A549 (cell line): Measurements from ENCODE around the gene THOC2. TPM values are rescaled to one million over a fixed set of nuclear protein-coding genes. Genes with fewer than 3 reads are reported as not detected.
A peak's percentile ranks its signal among the peaks of the same experiment; 100 is the strongest.
"Not testable (repeated sequence)": the region's sequence is repeated elsewhere in the genome, so short reads cannot be mapped to it uniquely, and the experiment has no call there.

Experiments used
- ATAC-seq, 2 experiments: fragments of 200-7000 bp in 1 of 2; fragments of >200 bp in 1 of 2; cut with Nextera tagmentation in 1 of 2; cut with Tn5 transposase in 1 of 2; 3 replicates each; pipeline versions ENCODE4 v1.8.0 to v1.9.1; 2018 to 2020; ENCODE audit warnings: mild to moderate bottlenecking in 1 of 2, moderate library complexity in 1 of 2
- CTCF ChIA-PET: fragments of 300-600 bp; sonication (Branson Sonifier 250); formaldehyde crosslinking; extraction: SDS; loops from one replicate; lab custom pipeline; 2021; ENCODE audit warnings: antibody characterized with exemption, inconsistent platforms; lab: Yijun Ruan, JAX
- POLR2A ChIA-PET: fragments of 350-600 bp; formaldehyde crosslinking; extraction: SDS; loops from one replicate; lab custom pipeline; 2021; ENCODE audit warnings: antibody characterized with exemption, inconsistent platforms; lab: Yijun Ruan, JAX
- DNase-seq, 2 experiments: peaks; one replicate each; pipeline versions ENCODE4 v3.0.0 to v3.0.0-alpha.2; 2011 to 2016; ENCODE audit warnings: low read depth in 1 of 2, low spot score in 1 of 2
- FAIRE-seq: peaks from 2 replicates; lab custom pipeline; 2011; peaks lifted over from hg19 to GRCh38; lab: Jason Lieb, UNC
- H3K27ac ChIP-seq, 2 experiments: fragments of >200 bp; sonication (Bioruptor Twin); formaldehyde crosslinking; 3 replicates each; pipeline ENCODE4 v1.5.1; 2016 to 2017
- H3K4me1 ChIP-seq: fragments of >200 bp; sonication (Bioruptor Twin); formaldehyde crosslinking; 3 replicates; pipeline ENCODE4 v1.6.1; 2016
- H3K4me2 ChIP-seq: fragments of >200 bp; sonication (Bioruptor Twin); formaldehyde crosslinking; 3 replicates; pipeline ENCODE4 v1.6.1; 2016
- H3K4me3 ChIP-seq: fragments of >200 bp; sonication (Bioruptor Twin); formaldehyde crosslinking; 3 replicates; pipeline ENCODE4 v1.5.1; 2016
- H3K9me3 ChIP-seq: fragments of >200 bp; sonication (Bioruptor Twin); formaldehyde crosslinking; 3 replicates; pipeline ENCODE4 v1.6.1; 2016
- EHMT2 ChIP-seq: fragments of 200-600 bp; sonication (generic); IDR thresholded peaks from 2 replicates; pipeline ENCODE4 v1.6.1; 2016; ENCODE audit warnings: antibody characterized with exemption, low read depth, mild to moderate bottlenecking, moderate library complexity
- FOSL2 ChIP-seq, 2 experiments: fragments of 450-650 bp in 1 of 2; fragments of >200 bp in 1 of 2; sonication (Bioruptor Twin) in 1 of 2; formaldehyde crosslinking; IDR thresholded peaks; 2 replicates each; pipeline versions ENCODE4 v1.5.0 to v1.6.1; 2016 to 2020; ENCODE audit warnings: mild to moderate bottlenecking in 1 of 2, moderate library complexity in 1 of 2
- HOXB13 ChIP-seq: fragments of 250-450 bp; sonication (Bioruptor Pico); IDR thresholded peaks from 2 replicates; pipeline ENCODE4 v1.5.0; 2020; ENCODE audit warnings: low read depth, mild to moderate bottlenecking, moderate library complexity
- MAFK ChIP-seq: fragments of 450-650 bp; IDR thresholded peaks from 2 replicates; pipeline ENCODE4 v1.6.1; 2014; ENCODE audit not compliant: partially characterized antibody
- RCOR1 ChIP-seq: fragments of 150-350 bp; IDR thresholded peaks from 2 replicates; pipeline ENCODE4 v1.6.1; 2014; ENCODE audit warnings: antibody characterized with exemption, low read length, low read depth
- SMC3 ChIP-seq: fragments of >200 bp; sonication (Bioruptor Twin); formaldehyde crosslinking; IDR thresholded peaks from 3 replicates; pipeline ENCODE4 v1.6.1; 2018; ENCODE audit warnings: inconsistent platforms
- whole genome bisulfite sequencing: methylation state at CpG from one replicate; pipeline ENCODE4 v1.1.6; 2017; ENCODE audit errors: missing lambda C conversion rate; 5-methylcytosine and 5-hydroxymethylcytosine counted together
- polyA plus RNA-seq, 4 experiments: library from polyadenylated mRNA; depleted of rRNA in 3 of 4; stranded (reverse); fragments of >200 nt; fragmentation: RNase III in 1 of 4; extraction: RNeasy Plus Mini Kit Qiagen cat#74134 plus additional on column Dnase treatment in 1 of 4; gene quantifications; 2 replicates in 3 of 4; 3 replicates in 1 of 4; pipeline ENCODE4 v1.2.3, GENCODE V29; 2011 to 2017

Gene THOC2
- polyA plus RNA-seq, 2 of the 4 experiments (the other 2 are of a cell fraction), result 62.0 to 155 TPM

DNA sequence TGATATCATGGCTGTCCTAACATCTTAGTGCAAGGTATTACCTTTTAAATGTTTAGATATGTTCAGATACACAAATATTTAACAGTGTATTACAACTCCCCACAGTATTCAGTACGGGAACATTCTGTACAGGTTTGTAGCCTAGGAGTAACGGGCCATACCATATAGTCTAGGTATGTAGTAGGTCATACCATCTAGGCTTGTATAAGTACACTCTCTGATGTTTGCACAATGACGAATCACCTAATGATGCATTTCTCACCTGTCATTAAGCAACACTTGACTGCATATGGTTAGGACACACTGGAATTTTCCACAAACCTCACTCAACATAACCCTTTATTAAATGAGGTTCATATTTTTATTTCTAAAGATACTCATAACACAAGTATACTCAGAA, 67.7 kb downstream of the THOC2 start:
- Histone ChIP-seq H3K4me1 (peaks cover 19% of the 10 kb centered on the region), H3K4me2 (peak overlapping the region; percentile 19; the same call in 1 of the 3 replicates), H3K27ac (peak overlapping the region in 1 of 2 experiments; percentile 66; a peak in 1 of 6 replicates), H3K9me3 (no peaks in the 10 kb centered on the region), H3K4me3 (no peak overlapping the region)
- POLR2A ChIA-PET, result no interaction called here
- 56% methylated on average over 3 of the region's 3 CpGs for WGBS
- no peak for TF ChIP-seq HOXB13 (CRISPR knock-in tag)
- TF ChIP-seq RCOR1, result no peak
- TF ChIP-seq FOSL2 (IDR thresholded peaks at IDR 0.05), result no peak
- TF ChIP-seq FOSL2 (CRISPR knock-in tag; IDR thresholded peaks at IDR 0.05), result peak; percentile 52
- no peak for TF ChIP-seq EHMT2
- peak; percentile 95 for FAIRE-seq
- CTCF ChIA-PET, result interaction anchor here (0.9 kb wide), 1 partner anchor 17 kb away, joined by 3 read pairs; no protein-coding TSS in a partner anchor
- DNase-seq, result peak in 1 of 2 experiments; percentile 40
- ATAC-seq, result peak; percentile 51 to 68; a peak in 4 of 6 replicates

DNA sequence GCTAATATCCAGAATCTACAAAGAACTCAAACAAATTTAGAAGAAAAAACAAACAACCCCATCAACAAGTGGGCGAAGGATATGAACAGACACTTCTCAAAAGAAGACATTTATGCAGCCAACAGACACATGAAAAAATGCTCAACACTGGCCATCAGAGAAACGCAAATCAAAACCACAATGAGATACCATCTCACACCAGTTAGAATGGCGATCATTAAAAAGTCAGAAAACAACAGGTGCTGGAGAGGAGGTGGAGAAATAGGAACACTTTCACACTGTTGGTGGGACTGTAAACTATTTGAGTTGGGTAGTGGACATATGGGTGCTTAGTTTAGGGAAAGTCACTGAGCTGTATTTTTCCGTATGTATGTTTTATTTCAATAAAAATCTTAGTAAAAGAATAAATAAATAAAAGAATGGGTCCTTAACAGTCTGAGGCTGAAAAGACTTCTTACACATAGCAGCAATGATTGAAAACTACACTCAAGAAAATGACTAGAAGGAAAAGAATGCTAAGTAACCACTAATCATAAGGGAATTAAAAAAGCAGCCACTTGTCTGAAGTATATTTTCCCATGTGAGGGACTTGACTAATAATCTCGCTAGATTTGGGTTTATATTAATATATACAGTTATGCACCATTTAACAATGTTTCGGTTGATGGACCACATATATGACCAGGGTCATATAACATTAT, 68.2 kb downstream of the THOC2 start:
- peaks cover 19% of the 10 kb centered on the region for H3K4me1 ChIP-seq
- H3K4me3 ChIP-seq, ATAC-seq, POLR2A ChIA-PET, H3K9me3 ChIP-seq, DNase-seq: not testable (repeated sequence)
- peak overlapping the region in 1 of 2 experiments; percentile 66; a peak in 1 of 6 replicates for H3K27ac ChIP-seq
- H3K4me2 ChIP-seq, result peak overlapping the region; percentile 19; the same call in 1 of the 3 replicates
- CTCF ChIA-PET, result interaction anchor here (0.9 kb wide), 1 partner anchor 16 kb away, joined by 3 read pairs; no protein-coding TSS in a partner anchor
- FAIRE-seq, result peak; percentile 86
- WGBS, result 90% methylated on average over 6 of the region's 6 CpGs

DNA sequence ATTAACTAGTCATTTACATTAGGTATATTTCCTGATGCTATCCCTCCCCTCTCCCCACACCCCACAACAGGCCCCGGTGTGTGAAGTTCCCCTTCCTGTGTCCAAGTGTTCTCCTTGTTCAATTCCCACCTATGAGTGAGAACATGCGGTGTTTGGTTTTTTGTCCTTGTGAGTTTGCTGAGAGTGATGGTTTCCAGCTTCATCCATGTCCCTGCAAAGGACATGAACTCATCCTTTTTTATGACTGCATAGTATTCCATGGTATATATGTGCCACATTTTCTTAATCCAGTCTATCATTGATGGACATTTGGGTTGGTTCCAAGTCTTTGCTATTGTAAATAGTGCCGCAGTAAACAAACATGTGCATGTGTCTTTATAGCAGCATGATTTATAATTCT, 69.1 kb downstream of the THOC2 start:
- H3K4me2 ChIP-seq, CTCF ChIA-PET, H3K4me3 ChIP-seq, H3K9me3 ChIP-seq, FAIRE-seq, POLR2A ChIA-PET, H3K27ac ChIP-seq, ATAC-seq, DNase-seq: not testable (repeated sequence)
- 100% methylated on average over 2 of the region's 3 CpGs for WGBS
- H3K4me1 ChIP-seq, result peaks cover 19% of the 10 kb centered on the region

DNA sequence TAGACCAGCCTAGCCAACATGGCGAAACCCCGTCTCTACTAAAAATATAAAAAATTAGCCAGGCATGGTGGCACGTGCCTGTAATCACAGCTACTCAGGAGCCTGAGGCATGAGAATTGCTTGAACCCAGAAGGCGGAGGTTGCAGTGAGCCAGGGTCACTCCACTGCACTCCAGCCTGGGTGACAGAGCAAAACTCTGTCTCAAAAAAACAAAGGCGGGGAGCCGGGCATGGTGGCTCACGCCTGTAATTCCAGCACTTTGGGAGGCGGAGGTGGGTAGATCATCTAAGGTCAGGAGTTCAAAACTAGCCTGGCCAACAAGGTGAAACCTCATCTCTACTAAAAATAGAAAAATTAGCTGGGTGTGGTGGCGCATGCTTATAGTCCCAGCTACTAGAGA, 76.3 kb downstream of the THOC2 start:
- FAIRE-seq, ATAC-seq, CTCF ChIA-PET, H3K9me3 ChIP-seq, DNase-seq, H3K4me1 ChIP-seq, H3K4me2 ChIP-seq, POLR2A ChIA-PET, H3K27ac ChIP-seq, H3K4me3 ChIP-seq: not testable (repeated sequence)
- WGBS, result 95% methylated on average over 8 of the region's 9 CpGs

DNA sequence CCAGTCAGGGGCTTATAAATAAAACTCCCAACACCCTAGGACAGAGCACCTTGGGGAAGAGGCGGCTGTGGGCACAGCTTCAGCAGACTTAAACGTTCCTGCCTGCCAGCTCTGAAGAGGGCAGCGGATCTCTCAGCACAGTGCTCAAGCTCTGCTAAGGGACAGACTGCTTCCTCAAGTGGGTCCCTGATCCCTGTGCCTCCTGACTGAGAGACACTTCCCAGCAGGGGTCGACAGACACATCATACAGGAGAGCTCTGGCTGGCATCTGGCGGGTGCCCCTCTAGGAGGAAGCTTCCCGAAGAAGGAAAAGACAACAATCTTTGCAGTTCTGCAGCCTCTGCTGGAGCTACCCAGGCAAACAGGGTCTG, 84.1 kb downstream of the THOC2 start:
- ATAC-seq, POLR2A ChIA-PET, DNase-seq, FAIRE-seq, H3K9me3 ChIP-seq: not testable (repeated sequence)
- H3K4me2 ChIP-seq, result peak overlapping the region; percentile 91
- peak overlapping the region; percentile 25; the same call in 1 of the 3 replicates for H3K4me3 ChIP-seq
- peak overlapping the region; percentile 57 to 85; a peak in 5 of 6 replicates for H3K27ac ChIP-seq
- peaks cover 34% of the 10 kb centered on the region for H3K4me1 ChIP-seq
- 8% methylated on average over 5 of the region's 6 CpGs for WGBS
- CTCF ChIA-PET, result interaction anchor here (1.0 kb wide), 1 partner anchor 16 kb away, joined by 3 read pairs; no protein-coding TSS in a partner anchor

DNA sequence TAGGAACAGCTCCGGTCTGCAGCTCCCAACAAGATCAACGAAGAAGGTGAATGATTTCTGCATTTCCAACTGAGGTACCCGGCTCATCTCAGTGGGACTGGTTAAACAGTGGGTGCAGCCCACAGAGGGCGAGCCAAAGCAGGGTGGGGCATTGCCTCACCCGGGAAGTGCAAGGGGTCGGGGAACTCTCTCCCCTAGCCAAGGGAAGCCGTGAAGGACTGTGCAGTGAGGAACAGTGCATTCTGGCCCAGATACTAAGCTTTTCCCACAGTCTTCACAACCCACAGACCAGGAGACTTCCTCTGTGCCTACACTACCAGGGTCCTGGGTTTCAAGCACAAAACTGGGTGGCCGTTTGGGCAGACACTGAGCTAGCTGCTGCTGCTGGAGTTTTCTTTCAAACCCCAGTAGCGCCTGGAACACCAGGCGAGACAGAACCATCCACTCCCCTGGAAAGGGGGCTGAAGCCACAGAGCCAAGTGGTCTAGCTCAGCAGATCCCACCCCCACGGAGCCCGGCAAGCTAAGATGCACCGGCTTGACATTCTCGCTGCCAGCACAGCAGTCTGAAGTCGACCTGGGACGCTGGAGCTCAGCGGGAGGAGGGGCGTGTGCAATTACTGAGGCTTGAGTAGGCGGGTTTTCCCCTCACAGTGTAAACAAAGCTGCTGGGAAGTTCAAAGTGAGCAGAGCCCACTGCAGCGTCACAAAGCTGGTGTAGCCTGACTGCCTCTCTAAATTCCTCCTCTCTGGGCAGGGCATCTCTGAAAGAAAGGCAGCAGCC, 84.6 kb downstream of the THOC2 start:
- peak; percentile 33 to 83 for DNase-seq
- POLR2A ChIA-PET, result no interaction called here
- TF ChIP-seq MAFK (peak; percentile 10), SMC3 (no peak)
- peak; percentile 97 to 99 for ATAC-seq
- CTCF ChIA-PET, result interaction anchor here (0.6 to 1.0 kb wide), 2 partner anchors 16 to 22 kb away, joined by 3 read pairs; no protein-coding TSS in a partner anchor
- no peak for FAIRE-seq
- peak overlapping the region; percentile 57 to 85; a peak in 5 of 6 replicates for H3K27ac ChIP-seq
- peaks cover 34% of the 10 kb centered on the region for H3K4me1 ChIP-seq
- H3K4me2 ChIP-seq, result peak overlapping the region; percentile 91
- no peaks in the 10 kb centered on the region for H3K9me3 ChIP-seq
- peak overlapping the region; percentile 25; the same call in 1 of the 3 replicates for H3K4me3 ChIP-seq
- whole genome bisulfite sequencing, result 16% methylated on average over 14 of the region's 20 CpGs
